ENCODE measurements around the gene GLRX5. TPM values are rescaled to one million over a fixed set of nuclear protein-coding genes. Genes with fewer than 3 reads are reported as not detected.

The GLRX5 gene
- polyA plus RNA-seq, 3 donors: 61.0 to 72.2 (median 71.6) TPM

DNA sequence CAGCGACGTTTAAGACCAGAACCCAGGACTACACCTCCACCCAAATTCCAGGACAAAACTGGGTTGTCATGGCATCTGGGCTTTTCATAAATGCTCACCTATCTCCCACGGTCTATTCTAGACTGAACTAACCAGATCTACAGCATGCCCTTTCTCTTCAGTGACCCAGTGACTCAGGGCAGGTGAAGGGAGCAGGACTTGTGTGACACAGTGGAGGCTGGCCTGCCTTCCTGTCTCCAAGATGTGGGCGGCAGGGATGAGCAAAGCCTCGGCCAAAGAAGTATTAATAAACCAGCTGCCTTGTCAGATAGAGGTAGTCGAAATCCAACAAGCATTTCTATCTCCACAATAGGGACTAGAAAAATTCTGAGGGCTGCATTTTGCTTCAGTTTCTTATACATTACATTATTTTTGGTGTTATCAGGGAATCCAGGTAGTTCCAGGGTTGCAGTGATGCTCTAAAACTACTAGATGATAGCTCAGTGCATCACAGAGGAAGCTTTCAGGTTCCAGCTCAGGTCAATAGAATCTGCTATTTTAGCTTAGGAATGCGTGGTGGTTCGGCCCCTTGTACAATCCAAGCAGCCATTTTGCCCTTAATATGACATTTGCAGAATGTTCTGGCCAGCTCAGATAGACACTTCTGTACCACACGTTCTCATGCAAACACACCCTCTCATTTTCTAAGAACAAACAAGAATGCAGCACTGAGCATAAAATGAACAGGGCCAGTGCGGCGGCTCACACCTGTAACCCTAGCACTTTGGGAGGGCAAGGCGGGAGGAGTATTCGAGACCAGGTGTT, 4.2 kb upstream of the GLRX5 start:
- no peak for DNase-seq

GRCh38 chr14:95531473-95531872, 3.4 kb upstream of the GLRX5 start:
- DNase-seq: no peak

- DNase-seq: no peak
Measured at GRCh38 chr14:95531969-95532368, 2.9 kb upstream of the GLRX5 start.

- no peak for DNase-seq
Measured at GRCh38 chr14:95533391-95533821, 1.4 kb upstream of the GLRX5 start.

- no peak for DNase-seq
Measured at GRCh38 chr14:95533822-95534221, 1.0 kb upstream of the GLRX5 start.

- no peak for DNase-seq
Measured at GRCh38 chr14:95535226-95536021, 574 bp downstream of the GLRX5 start.

- DNase-seq: no peak
Measured at GRCh38 chr14:95536036-95536593, 1.3 kb downstream of the GLRX5 start.

- DNase-seq: no peak
Measured at GRCh38 chr14:95536671-95537070, 1.8 kb downstream of the GLRX5 start.

DNA sequence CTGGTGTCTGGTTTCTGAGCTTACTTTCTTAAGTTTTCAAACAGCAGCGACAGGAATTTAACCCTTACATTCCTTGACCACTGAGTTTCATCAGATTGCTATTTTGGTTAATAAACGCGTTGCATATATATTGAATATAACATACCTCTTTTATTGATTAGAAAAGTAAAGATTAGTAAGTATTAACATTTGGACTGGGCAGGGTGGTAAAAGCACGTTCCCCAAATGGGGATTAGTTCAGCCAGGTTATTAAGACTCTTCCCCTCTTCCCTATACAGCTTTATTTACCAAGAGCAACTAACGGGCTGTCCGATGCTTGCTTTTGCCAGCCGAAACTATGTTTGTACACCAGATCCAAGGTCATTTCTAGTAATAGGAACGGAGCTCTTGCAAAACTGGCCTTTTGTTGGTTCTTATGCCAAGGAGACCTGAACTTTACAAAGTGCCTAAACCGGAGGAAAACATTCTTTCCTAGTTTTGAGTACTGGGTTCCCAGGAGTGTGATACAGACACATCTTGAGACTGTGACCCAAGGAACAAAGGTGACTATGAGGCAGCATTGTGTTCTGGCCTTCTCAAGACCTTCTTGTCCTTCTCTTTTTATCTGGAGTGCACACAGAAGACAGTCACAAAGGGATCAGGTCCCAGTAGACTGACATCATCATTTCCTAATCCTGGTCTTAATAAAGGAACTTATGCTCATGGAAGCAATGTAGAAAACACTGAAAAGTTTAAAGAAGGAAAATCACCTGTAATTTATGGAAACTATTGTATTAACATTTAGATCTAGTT, 2.6 kb downstream of the GLRX5 start:
- no peak for DNase-seq

- no peak for DNase-seq
Measured at GRCh38 chr14:95538801-95539509, 4.1 kb downstream of the GLRX5 start.

DNA sequence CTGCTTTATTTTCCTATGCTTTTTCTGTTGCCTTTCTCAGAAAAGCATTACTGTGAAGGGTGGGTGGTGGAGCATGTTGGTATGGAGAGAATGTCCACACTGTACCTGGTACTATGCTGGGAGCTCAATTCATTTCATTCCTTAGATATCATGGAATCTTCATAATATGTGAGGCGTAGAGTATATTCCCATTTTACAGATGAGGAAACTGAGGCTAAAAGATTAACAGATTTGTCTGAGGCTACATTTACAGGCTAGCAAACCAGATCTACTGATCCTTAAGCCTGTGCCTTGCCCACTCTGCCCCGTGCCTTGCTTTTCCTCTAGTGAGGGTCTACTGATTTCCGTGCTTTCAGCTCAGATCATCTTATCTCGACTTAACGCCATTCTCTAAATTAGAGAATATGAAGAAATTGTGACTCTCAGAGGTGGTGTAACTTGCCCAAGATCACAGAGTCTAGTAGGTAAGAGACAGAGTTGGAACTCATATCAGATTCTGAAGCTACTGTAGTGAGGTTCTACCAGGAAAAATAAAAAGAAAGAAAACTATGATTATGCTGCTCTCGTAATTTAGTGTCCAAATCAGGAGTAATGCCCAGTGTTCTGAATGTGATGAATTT, 5.5 kb downstream of the GLRX5 start:
- DNase-seq: no peak

DNA sequence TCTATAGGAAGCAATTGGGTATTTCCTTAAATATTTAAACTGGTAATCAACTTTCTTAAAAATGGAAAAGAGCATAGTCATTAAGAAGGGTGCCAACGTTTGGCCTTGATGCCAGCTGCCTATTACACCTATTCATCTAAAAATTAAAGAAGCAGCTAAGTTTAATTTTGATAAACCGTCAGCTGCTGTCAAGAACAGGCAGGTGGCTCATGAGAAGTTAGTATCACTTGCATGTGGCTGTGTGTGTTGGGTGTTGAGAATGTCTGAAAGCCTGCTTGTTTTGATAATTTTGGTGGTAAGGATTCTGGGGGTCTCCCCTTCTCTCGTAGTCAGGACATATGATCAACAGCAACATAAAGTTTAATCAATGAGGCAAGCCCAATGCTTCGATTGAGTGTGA, 6.5 kb downstream of the GLRX5 start:
- no peak for DNase-seq

DNA sequence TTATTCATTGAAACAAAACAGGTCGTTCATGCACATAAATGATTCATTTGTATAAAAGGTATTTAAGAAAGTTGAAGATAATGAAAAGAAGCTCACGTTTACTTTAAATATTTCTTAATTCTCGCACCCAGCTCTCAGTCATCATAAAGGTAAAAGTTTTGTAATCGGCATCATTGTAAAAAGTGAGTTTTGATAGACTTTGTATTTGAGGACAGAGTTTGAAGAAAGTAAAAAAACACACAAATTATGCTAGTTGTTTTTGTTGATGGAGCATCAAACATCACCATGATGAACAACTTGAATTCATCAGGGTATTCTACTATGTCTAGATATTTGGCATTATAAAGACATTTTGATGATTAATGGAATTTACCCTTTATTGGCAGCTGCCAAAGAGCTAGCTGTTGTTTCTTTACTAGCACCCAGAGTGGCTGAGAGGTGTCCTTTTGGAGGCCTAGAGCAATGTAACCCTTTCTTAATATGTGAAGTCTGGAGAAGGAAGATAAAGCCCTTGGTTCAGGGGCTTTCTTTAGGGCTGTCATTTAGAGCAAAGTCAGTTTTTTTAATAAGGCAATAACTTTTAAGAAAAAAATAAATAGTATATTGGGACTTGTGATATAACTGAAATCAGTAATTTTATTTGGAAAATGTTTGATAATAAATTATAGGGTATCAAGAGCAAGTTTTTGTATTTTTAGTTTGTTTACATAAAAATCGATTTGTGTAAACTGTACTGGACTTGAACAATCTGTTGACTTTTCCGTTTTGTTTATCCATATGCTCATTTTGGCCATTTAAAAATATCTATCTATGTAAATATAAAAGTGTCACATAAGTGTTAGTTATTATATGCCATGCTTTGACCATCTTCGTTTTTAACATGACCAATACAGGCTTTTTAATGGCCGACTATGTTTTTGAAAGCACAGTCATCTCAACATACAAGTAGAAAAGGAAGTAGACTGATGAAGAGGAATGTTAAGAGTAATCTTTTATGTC, 7.4 kb downstream of the GLRX5 start:
- DNase-seq: no peak

- no peak for DNase-seq
Measured at GRCh38 chr14:95543021-95543420, 8.2 kb downstream of the GLRX5 start.

GRCh38 chr14:95544588-95544987, 9.7 kb downstream of the GLRX5 start:
- no peak for DNase-seq

DNA sequence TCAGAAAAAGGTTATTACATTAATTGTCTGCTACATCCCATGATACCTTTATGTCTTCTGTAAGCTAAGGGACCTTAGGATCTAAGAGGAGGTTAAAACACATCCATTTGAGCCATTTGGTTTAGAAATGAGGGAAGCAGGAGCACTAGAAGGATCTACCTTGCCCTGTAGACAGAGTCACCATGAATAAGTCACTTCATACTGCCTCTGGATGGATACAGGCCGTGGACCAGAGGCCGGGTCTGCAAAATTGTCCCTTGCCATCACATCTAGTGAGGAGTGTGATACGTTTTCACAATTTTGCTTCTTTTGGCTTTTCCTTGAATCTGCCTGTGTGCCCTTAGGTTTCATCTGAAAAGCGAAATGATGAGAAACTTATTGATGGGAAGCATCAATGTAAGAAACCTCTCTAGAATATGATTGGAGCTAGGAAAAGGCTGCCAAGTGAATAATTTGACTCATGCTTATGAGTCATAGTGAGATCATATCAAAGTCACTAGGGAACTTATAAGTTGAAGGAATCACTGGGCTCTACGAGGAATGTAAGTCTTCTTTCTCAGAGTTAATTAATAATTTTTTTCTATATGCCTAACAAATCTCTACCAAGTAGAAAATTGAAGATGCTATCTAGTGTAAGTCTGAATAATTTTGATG, 10.8 kb downstream of the GLRX5 start:
- DNase-seq: no peak

GRCh38 chr14:95547272-95547625, 12.4 kb downstream of the GLRX5 start:
- no peak for DNase-seq

DNA sequence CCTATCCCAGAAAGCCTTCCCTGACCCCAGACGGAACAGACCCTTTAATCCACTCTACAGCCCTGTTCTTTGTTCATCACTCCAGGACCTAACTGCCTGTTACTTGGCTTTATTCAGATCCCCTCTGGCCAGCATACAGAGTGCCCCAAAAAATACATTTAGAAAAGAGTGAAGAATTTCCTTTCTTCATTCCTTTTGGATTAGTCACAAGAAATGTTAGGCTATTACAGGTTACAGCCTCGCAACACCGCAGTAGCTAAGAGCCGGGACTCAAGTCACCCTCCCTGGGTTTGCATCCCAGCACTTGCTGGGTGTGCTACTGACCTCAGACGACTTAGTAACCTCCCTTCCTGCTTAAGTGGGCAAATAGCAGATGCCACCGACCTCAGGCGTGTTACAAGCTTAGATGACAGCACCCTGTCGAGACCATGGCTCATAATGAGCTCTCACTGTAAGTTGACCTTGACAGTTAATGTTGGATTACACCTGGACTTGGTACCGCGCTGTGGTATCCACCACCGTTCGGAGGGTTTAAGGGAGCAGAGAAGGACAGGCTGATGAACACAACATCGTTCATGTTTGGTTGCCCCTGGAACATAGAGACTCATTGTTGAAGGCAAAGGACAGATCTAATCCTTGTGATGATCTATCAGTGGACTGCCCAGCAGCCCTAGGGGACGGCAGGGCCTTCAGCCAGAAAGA, 12.9 kb downstream of the GLRX5 start:
- DNase-seq: no peak
